ENCODE data around the gene VPS13C.

DNA sequence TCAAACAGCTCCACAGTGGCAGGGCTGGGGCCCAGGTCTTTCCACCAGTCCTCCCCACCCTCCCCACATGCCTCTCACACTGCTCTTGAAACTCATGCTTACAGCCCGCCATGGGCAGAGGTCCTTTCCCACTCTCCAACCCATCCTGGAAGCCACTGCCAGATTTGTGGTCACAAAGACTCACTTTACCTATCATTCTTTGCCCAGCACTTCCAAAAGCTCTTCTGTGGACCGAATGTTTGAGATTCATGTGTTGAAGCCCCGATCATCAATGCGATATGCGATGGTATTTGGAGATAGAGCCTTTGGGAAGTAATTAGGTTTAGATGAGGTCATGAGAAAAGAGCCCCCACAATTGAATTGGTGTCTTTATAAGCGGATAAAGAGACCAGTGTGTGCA, 247.8 kb downstream of the VPS13C start:
- TF ChIP-seq CTCF (IDR thresholded peaks at IDR 0.05): no peak
- TF ChIP-seq, protein P1, sequence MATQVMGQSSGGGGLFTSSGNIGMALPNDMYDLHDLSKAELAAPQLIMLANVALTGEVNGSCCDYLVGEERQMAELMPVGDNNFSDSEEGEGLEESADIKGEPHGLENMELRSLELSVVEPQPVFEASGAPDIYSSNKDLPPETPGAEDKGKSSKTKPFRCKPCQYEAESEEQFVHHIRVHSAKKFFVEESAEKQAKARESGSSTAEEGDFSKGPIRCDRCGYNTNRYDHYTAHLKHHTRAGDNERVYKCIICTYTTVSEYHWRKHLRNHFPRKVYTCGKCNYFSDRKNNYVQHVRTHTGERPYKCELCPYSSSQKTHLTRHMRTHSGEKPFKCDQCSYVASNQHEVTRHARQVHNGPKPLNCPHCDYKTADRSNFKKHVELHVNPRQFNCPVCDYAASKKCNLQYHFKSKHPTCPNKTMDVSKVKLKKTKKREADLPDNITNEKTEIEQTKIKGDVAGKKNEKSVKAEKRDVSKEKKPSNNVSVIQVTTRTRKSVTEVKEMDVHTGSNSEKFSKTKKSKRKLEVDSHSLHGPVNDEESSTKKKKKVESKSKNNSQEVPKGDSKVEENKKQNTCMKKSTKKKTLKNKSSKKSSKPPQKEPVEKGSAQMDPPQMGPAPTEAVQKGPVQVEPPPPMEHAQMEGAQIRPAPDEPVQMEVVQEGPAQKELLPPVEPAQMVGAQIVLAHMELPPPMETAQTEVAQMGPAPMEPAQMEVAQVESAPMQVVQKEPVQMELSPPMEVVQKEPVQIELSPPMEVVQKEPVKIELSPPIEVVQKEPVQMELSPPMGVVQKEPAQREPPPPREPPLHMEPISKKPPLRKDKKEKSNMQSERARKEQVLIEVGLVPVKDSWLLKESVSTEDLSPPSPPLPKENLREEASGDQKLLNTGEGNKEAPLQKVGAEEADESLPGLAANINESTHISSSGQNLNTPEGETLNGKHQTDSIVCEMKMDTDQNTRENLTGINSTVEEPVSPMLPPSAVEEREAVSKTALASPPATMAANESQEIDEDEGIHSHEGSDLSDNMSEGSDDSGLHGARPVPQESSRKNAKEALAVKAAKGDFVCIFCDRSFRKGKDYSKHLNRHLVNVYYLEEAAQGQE (IDR thresholded peaks at IDR 0.05; ENCODE audit: insufficient read depth in 1 of 2, low read depth in 2 of 2, low read length in 1 of 2): no peak
